ENCODE results near the gene MAP2K1. TPM values are rescaled to one million over a fixed set of nuclear protein-coding genes. Genes with fewer than 3 reads are reported as not detected.

The MAP2K1 gene
- total and polyA plus RNA-seq, 9 of the 15 experiments (the other 6 are each of a cell fraction or from before 2014, with no cell fraction given) = 7.5 to 58.3 (median 30.0) TPM

DNA sequence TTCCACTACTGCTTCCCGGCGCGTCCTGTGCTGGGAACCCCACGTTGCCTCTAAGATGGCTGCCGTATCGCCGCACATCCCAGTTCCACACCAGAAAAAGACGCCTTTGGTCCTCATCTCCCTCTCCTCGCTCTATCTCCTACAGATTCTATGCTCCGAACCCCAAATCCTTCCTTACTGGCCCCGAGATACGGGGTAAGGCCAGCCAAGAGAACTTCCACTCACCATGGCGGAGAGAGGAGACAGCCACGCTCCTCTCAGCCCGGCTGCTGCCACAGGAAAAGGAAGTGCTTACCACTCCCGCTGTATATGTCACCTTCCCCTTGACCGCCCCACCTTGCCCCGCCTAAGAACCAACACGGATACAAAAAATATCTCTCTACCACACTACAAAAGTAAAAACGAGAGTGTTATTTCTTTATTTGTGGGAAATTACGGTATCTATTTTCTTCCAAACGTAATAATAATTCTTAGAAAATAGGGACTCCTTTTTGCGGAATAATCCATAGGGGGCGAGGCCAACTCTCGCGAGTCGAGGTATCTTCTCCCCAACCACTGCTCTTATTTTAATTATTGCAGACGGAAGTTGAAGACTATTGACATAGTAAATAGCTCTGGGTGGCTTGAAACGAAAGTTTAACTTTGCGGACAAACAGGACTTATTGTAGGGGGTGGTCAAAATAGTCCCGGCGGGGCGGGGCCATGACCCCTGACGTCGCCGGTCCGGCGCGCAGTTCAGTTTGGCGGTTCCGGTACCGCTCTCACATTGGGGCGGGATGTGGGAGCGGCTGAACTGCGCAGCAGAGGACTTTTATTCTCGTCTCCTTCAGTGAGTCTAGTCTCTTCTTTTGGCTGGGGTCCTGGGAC lies 118.1 kb downstream of the MAP2K1 start, which contains the start of the genes RPL4 and ZWILCH (continued):
- TF ChIP-seq, protein P1, sequence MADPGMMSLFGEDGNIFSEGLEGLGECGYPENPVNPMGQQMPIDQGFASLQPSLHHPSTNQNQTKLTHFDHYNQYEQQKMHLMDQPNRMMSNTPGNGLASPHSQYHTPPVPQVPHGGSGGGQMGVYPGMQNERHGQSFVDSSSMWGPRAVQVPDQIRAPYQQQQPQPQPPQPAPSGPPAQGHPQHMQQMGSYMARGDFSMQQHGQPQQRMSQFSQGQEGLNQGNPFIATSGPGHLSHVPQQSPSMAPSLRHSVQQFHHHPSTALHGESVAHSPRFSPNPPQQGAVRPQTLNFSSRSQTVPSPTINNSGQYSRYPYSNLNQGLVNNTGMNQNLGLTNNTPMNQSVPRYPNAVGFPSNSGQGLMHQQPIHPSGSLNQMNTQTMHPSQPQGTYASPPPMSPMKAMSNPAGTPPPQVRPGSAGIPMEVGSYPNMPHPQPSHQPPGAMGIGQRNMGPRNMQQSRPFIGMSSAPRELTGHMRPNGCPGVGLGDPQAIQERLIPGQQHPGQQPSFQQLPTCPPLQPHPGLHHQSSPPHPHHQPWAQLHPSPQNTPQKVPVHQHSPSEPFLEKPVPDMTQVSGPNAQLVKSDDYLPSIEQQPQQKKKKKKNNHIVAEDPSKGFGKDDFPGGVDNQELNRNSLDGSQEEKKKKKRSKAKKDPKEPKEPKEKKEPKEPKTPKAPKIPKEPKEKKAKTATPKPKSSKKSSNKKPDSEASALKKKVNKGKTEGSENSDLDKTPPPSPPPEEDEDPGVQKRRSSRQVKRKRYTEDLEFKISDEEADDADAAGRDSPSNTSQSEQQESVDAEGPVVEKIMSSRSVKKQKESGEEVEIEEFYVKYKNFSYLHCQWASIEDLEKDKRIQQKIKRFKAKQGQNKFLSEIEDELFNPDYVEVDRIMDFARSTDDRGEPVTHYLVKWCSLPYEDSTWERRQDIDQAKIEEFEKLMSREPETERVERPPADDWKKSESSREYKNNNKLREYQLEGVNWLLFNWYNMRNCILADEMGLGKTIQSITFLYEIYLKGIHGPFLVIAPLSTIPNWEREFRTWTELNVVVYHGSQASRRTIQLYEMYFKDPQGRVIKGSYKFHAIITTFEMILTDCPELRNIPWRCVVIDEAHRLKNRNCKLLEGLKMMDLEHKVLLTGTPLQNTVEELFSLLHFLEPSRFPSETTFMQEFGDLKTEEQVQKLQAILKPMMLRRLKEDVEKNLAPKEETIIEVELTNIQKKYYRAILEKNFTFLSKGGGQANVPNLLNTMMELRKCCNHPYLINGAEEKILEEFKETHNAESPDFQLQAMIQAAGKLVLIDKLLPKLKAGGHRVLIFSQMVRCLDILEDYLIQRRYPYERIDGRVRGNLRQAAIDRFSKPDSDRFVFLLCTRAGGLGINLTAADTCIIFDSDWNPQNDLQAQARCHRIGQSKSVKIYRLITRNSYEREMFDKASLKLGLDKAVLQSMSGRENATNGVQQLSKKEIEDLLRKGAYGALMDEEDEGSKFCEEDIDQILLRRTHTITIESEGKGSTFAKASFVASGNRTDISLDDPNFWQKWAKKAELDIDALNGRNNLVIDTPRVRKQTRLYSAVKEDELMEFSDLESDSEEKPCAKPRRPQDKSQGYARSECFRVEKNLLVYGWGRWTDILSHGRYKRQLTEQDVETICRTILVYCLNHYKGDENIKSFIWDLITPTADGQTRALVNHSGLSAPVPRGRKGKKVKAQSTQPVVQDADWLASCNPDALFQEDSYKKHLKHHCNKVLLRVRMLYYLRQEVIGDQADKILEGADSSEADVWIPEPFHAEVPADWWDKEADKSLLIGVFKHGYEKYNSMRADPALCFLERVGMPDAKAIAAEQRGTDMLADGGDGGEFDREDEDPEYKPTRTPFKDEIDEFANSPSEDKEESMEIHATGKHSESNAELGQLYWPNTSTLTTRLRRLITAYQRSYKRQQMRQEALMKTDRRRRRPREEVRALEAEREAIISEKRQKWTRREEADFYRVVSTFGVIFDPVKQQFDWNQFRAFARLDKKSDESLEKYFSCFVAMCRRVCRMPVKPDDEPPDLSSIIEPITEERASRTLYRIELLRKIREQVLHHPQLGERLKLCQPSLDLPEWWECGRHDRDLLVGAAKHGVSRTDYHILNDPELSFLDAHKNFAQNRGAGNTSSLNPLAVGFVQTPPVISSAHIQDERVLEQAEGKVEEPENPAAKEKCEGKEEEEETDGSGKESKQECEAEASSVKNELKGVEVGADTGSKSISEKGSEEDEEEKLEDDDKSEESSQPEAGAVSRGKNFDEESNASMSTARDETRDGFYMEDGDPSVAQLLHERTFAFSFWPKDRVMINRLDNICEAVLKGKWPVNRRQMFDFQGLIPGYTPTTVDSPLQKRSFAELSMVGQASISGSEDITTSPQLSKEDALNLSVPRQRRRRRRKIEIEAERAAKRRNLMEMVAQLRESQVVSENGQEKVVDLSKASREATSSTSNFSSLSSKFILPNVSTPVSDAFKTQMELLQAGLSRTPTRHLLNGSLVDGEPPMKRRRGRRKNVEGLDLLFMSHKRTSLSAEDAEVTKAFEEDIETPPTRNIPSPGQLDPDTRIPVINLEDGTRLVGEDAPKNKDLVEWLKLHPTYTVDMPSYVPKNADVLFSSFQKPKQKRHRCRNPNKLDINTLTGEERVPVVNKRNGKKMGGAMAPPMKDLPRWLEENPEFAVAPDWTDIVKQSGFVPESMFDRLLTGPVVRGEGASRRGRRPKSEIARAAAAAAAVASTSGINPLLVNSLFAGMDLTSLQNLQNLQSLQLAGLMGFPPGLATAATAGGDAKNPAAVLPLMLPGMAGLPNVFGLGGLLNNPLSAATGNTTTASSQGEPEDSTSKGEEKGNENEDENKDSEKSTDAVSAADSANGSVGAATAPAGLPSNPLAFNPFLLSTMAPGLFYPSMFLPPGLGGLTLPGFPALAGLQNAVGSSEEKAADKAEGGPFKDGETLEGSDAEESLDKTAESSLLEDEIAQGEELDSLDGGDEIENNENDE (IDR thresholded peaks at IDR 0.05; ENCODE audit: low read depth, low read length) = no peak
- TF ChIP-seq SRSF9 (IDR thresholded peaks at IDR 0.05; ENCODE audit: borderline replicate concordance, low read depth, low read length) (no peak), CCAR2 (IDR thresholded peaks at IDR 0.05; ENCODE audit: low read depth, low read length) (no peak), SNRNP70 (optimal IDR thresholded peaks at IDR 0.05; ENCODE audit: low read depth, low read length) (peak; percentile 47), CBX8 (IDR thresholded peaks at IDR 0.05; ENCODE audit: borderline replicate concordance, extremely low read depth, low read depth, low read length, poor library complexity, severe bottlenecking) (no peak), ZNF408 (CRISPR knock-in tag; IDR thresholded peaks at IDR 0.05; ENCODE audit: low read depth) (no peak), PTRF (tag; IDR thresholded peaks at IDR 0.05) (no peak), FOXP1 (CRISPR knock-in tag; IDR thresholded peaks at IDR 0.05) (no peak; the same call in 1 of the 2 replicates), STAT5B (CRISPR knock-in tag; IDR thresholded peaks at IDR 0.05) (no peak)
- TF ChIP-seq, protein P2, sequence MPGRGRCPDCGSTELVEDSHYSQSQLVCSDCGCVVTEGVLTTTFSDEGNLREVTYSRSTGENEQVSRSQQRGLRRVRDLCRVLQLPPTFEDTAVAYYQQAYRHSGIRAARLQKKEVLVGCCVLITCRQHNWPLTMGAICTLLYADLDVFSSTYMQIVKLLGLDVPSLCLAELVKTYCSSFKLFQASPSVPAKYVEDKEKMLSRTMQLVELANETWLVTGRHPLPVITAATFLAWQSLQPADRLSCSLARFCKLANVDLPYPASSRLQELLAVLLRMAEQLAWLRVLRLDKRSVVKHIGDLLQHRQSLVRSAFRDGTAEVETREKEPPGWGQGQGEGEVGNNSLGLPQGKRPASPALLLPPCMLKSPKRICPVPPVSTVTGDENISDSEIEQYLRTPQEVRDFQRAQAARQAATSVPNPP (IDR thresholded peaks at IDR 0.05; ENCODE audit: borderline replicate concordance, insufficient read depth, insufficient read length) = no peak
- TF ChIP-seq, protein P3, sequence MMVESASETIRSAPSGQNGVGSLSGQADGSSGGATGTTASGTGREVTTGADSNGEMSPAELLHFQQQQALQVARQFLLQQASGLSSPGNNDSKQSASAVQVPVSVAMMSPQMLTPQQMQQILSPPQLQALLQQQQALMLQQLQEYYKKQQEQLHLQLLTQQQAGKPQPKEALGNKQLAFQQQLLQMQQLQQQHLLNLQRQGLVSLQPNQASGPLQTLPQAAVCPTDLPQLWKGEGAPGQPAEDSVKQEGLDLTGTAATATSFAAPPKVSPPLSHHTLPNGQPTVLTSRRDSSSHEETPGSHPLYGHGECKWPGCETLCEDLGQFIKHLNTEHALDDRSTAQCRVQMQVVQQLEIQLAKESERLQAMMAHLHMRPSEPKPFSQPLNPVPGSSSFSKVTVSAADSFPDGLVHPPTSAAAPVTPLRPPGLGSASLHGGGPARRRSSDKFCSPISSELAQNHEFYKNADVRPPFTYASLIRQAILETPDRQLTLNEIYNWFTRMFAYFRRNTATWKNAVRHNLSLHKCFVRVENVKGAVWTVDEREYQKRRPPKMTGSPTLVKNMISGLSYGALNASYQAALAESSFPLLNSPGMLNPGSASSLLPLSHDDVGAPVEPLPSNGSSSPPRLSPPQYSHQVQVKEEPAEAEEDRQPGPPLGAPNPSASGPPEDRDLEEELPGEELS (CRISPR knock-in tag; IDR thresholded peaks at IDR 0.05; ENCODE audit: borderline replicate concordance) = no peak
